Middle frontal gyrus (tissue), 1 donor: ENCODE results near the gene ODAD4.

ENCODE experiments used
- DNase-seq: peaks from one replicate; pipeline ENCODE4 v3.0.0-alpha.2; 2015; ENCODE audit warnings: low spot score; ENCODE audit errors: extremely low spot score

The ODAD4 gene

DNA sequence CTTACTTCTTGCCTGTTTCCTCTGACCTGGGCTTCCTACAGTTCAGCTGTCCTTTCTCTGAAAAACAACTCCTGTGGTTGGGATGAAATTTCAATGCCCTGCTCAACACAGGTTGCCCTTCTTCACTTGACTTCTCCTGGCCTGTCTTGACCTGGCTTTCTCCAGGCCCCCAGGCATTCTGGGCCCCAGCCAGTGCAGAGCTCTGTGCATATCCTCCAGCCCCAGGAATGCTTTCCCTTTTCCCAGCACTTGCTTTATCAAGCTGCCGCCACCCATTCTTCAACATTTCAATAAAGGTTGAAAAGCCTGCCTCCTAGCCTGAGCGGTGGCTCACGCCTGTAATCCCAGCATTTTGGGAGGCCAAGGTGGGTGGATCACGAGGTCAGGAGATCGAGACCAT is 10.8 kb downstream of the ODAD4 start:
- no peak for DNase-seq

DNA sequence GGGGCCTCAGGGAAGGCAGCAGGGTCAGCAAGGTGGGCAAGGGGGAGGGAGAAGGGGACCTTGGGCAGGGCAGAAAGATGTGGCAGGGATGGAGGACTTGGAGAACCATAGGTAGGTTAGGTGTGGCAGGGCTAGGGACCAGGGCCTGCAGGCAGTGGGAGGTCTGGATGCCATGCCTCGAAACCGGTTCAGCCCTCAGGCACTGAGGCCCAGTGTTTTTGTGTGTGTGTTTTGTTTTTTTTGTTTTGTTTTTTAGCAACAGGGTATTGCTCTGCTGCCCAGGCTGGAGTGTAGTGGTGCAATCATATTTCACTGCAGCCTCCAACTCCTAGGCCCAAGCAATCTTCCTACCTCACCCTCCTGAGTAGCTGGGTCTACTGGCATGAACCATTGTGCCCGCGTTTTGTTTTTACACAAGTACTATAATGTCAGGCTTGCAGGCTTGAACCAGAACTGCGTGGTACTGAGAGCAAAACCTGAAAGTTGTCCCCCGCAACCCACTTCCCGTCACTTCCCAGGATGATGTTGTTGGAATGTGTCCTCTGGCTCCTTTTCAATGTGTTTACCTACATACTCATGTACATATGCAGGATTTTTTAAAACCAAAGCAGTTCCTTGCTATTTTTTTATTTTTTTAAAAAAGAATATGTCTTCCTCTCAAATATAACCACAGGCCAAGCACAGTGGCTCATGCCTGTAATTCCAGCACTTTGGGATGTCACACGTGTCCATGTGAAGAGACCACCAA is 12.4 kb downstream of the ODAD4 start:
- no peak for DNase-seq

DNA sequence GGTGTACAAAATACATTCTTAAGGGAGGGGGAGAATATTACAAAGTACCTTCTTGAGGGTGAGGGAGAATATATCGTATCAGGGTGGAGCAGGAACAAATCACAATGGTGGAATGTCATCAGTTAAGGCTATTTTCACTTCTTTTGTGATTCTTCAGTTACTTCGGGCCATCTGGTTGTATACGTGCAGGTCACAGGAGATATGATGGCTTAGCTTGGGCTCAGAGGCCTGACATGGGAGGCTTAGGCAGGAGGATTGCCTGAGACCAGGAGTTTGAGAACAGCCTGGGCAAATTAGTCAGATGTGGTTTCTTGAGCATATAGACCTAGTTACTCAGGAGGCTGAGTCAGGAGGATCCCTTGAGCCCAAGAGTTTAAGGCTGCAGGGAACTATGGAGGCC is 13.1 kb downstream of the ODAD4 start:
- DNase-seq, result no peak

DNA sequence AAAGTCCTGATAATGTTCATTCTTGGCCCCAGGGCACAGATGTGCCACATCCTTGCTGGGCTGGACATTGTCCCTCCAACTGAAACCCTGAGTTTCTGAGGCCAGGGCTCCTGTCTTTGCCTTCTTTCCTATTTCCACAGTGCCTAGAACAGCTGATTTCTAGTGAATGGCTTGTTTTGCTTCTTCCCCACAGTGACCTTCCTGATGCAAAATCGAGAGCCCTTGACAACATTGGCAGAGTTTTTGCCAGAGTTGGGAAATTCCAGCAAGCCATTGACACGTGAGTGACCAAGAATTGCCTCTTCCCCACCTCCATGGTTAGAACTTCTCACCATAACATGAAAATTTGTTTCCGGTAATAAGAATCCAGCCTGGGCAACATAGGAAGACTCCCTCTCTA is 14.5 kb downstream of the ODAD4 start:
- DNase-seq, result no peak

DNA sequence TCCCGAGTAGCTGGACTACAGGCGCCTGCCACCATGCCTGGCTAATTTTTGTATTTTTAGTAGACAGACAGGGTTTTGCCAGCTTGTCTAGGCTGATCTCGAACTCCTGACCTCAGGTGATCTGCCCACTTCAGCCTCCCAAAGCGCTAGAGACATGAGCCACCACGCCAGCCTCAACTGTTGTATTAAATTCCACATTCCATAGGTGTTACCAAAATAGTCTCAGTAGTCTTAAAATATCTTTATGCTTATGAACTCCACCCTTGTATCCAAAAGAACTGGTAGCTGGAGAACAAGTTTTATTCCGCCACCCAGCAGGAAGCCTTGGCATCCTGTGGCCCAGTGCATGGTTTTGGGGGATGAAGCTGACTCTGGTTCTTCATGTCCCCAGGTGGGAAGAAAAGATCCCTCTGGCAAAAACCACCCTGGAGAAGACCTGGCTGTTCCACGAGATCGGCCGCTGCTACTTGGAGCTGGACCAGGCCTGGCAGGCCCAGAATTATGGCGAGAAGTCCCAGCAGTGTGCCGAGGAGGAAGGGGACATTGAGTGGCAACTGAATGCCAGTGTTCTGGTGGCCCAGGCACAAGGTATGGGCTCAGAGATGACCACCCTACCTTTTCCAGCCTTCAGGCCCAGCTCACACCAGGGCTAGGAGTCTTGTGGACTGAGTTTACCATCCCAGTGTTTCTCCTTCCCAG is 18.5 kb downstream of the ODAD4 start:
- no peak for DNase-seq

DNA sequence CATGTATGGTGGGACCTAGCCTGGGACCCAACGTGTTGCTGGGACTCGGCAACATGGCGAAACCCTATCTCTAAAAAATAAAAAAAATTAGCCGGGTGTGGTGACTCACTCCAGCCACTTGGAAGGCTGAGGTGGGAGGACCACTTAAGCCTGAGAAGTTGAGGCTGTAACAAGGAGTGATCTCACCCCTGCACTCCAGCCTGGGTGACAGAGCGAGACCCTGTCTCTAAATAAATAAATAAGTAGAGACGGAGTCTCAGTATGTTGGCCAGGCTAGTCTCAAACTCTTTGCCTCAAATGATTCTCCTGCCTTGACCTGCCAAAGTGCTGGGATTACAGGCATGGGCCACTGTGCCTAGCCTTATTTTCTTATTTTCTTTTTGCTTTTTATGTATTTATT is 26.1 kb downstream of the ODAD4 start:
- DNase-seq, result no peak

DNA sequence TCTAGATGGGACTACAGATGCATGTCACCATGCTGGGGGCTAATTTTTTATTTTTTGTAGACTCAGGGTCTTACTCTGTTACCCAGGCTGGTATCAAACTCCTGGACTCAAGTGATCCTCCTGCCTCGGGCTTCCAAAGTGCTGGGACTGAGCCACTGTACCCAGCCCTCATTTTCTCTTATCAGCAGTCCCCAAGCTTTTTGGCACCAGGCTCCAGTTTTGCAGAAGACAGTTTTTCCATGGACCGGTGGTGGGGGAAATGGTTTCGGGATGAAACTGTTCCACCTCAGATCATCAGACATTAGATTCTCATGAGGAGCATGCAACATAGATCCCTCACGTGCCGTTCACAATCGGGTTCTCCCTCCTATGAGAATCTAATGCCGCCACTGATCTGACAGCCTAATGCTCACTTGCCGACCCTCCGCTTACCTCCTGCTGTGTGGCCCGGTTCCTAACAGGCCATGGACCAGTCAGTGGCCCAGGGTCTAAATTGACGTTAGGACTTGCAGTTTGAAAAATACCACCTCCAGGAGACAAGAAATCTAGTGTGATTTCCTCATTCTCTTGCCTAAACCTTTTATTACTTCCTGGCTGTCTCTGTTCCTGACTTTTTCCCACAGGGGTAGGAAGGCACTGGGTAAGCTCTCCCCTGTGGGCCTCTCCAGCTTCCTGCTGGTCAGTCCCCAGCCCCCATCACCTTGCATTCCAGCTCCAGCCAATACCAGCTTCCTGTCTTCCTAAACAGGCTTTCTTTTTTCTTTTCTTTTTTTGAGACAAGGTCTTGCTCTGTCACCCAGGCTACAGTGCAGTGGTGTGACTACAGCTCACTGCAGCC is 26.8 kb downstream of the ODAD4 start:
- DNase-seq, result no peak

DNA sequence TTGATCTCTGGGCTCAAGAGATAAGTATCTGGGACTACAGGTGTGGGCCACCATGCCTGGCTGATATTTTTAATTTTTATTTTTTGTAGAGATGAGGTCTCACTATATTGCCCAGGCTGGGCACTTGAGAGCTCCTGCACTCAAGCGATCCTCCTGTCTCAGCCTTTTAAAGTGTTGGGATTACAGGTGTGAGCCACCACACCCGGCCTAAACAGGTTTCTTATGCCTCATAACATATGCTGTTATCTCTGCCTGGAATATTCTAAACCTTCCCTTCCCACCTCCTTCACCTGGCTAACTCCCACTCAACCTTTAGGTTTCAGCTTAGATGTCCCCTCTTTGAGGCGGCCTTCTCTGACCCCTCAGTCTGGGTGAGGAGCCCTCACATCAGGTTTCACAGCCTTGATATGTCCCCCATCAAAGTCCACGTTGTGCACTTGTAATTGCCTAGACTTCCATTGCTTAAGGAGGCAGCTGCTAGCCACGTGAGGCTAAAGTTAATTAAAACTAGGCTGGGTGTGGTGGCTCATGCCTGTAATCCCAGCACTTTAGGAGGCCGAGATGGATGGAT is 27.5 kb downstream of the ODAD4 start:
- DNase-seq, result no peak

DNA sequence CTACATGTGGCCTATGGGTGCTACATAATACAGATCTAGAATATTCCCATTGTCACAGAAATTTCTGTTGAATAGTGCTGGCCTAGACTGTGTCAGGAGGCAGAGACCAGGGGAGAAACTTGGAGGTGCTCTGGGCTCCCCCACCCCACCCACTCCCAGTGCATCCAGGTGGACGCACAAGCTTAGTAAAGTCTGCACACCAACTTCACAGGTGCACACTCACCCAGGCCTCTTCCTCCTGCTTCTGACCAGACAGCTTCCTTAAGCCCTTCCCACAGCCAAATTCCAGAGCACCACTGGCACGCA is 28.6 kb downstream of the ODAD4 start:
- no peak for DNase-seq

DNA sequence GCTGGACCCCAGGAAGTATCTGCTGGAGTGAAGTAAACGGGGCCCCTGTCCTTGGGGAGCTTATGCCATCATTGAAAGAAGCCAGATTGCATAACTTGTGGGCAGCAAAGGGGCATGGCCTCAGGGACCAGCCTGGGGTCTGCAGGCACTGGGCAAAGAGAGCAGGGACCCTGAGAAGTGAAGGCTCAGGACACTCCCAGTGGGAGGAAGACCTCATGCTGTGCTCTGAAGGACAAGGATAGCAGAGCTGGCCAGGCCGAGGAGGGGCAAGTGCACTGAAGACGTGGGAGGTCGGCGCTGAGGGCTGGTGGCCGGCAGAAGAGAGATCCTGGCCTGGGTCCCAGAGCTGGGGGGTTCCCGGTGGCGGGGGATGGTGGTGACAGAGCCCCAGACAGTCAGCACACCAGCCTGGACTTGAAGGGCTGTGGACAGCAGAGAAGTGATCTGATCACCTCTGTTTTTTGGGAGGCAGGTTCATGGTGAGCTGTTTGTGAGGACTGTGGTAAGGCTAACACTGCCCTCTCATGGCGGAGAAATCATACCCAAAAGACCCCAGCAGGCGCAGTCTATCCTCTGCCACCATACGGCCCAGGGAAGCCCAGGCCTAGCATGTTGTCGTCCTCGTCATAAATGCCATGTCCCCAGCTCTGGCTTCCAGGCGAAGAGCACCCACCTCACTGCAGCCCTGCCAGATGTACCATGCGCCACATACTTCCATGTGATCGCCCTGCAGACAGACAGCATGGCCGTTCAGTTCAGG is 29.1 kb downstream of the ODAD4 start:
- no peak for DNase-seq

DNA sequence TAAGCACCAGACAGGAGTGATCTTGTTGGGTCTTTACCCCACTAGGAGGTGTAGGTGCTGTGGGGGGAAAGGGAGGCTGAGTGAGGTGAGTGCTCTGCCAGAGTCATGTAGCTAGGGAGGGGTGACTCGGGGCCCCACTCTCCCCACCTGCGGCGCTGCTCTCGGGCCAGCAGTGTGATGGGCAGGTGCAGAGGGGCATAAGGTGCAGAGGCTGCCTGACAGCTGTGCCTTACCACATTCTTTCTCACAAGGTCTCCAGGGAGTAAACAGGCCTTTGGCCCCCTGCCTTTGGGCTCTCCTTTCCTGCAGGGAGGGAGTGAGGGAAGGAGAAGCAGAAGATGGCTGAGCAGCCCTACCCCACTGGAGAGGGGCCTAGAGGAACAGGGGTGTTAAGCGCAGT is 31.7 kb downstream of the ODAD4 start:
- DNase-seq, result no peak

DNA sequence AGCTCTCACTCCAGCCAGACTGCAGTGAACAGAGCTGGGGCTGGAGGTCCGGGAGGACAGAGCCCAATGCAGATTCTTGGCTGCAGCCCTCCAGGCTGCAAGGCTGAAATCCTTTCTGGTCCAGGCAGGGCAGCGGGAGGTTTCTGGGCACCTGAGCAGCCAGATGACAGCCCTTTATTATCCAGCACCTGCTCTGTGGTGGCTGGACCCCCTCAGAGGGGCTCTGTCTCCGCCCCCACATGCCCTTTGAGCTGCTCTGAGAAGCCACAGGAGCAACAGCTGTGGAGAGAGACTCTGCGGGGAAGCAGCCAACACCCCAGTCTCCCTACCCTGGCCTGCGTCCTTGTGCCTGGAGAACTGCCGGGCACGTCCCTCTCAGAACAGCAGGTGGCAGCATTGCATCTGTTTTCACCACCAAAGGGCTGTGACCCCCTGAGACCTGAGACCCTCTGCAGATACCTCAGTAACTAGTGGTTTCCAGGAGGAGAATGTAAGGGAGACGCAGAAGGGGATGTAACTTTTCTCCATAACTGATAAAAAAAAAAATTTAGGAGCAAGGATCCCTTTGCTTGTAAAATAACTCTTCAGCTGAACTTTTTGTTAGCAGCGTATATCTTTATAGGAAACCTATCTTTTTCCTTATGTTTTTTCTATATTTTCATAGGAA is 32.5 kb downstream of the ODAD4 start:
- DNase-seq, result no peak

DNA sequence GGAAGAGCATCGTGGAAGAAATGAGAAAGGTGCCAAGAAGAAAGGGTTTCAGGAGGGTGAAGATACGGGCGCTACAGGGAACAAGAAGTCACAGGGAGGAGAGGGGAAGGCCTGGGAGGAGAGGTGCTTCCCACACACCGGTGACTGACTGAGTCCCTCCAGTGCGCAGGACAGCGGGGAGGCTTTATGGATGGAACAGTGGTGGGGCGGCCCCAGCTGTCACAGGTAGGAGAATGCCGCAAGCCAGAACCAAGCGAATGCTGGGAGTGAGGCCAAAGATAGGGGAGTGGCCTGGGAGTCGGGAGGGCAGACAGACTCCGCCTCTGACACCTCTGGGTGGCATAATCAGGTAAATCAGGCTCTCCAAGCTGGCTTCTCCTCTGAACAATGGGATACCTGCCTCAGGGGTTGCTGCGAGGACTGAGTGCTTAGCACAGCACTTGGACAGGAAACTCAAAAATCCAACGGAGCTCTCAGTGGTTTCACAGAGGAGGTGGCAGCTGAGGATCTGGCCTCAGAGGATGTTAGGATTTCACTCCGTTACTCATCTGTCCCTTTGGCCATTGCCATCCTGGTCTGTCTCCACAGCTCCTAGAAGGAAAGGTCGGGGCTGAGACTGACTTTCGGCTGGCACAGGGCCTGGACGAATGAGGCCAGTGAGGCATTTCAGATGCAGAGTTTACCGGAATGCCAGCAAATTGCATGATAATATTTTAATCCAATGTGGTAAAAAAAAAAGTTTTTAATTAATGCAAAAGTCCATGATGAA is 35.5 kb downstream of the ODAD4 start:
- DNase-seq, result no peak

DNA sequence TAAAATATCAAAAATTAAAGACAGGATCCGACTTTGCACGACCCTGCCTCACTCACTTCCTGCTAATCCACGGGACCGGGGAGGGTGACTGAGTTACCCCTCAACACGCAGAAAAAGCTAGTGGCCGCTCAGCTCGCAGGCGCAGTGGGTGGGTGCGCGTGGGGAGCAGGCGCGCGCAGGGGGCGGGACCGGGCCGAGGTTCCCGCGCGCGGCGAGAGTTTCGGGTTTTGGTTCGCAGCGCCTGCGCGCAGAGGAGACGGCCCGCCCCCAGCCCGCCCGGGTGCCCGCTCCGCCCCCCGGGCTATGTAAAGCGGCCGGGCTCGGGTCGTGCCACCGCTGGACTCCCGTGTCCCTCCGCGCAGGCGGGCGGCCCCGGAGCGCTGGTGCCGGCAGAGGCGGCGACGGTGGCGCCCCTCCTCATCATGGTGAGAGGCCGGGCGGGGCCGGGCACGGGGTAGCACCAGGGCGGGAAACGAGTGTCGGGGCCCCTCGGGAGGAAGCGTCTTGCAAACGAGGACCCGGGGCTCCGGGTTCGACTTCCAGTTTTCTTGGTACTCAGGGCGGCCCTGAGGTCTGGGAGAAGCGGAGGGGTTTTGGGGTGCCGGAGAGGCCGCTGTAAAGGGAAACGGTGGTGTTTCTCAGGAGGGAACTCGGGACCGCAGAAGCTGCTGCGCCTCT is 36.2 kb downstream of the ODAD4 start, which contains the start of gene CNP:
Gene CNP (plus strand): TSS at position 333 of the 678 bp plus-strand sequence. CDS start 90 bp downstream, at position 423.
- peak; percentile 83 for DNase-seq

DNA sequence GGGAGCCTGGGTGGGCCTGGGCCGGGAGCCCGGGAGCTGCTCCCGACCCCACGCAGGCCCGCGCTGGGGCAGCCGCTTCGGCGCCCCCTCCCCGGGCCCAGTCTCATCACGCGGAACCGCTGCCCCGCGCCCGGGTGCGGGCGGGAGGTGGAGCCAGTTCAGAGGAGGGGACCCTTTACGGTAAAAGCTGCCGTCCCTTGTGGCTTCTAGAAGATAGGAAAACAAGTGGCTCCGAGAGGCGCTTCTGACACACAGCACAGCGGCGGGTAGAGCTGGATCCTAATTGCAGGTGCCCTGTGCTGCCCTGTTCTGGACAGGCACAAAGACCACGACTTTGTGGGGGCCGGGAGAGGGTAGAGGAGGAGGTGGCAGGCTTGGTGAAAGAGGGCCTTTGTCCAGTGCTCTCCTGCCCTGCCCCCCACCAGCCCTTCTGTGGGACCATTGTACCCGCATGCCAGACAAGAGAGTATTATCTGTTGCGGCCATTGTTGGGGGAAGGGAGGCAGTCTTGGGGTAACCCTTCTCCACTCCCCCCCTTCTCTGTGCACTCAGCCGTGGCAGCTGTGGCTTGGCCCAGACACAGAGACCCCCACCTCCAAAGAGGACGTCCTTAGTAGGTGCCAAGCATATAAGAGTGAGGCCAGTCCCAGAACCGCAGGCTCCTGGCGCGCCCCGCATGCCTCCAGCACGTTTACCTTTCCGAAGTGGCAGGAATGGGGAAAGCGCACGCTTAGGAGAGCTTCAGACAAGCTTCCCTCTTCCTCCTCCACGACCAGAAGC is 36.9 kb downstream of the ODAD4 start:
- peak; percentile 78 for DNase-seq

DNA sequence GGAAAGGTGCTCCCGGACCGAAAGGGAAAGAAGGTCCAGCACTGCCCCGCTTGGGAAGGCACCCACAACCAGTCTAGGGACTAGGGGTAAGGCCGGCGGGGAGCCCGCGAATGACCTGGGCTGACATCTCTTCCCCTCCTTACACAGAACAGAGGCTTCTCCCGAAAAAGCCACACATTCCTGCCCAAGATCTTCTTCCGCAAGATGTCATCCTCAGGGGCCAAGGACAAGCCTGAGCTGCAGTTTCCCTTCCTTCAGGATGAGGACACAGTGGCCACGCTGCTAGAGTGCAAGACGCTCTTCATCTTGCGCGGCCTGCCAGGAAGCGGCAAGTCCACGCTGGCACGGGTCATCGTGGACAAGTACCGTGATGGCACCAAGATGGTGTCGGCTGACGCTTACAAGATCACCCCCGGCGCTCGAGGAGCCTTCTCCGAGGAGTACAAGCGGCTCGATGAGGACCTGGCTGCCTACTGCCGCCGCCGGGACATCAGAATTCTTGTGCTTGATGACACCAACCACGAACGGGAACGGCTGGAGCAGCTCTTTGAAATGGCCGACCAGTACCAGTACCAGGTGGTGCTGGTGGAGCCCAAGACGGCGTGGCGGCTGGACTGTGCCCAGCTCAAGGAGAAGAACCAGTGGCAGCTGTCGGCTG is 37.6 kb downstream of the ODAD4 start:
- DNase-seq, result no peak

DNA sequence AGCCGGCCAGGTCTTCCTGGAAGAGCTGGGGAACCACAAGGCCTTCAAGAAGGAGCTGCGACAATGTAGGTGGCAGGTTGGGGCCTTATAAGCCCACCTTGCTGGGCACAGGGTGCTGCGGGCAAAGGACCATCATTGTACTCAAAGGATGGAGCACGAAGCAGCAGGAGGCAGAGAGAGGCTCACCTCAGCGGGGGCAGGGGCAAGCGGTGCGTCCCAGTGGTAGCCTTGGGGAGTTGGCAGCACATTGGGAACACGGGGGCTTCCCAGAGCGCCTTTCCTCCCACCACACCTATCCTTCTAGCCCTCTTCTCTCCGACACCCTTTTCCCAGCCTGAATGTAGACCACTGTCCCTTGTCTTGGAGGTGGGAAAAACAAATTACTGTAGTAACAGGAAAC is 38.3 kb downstream of the ODAD4 start:
- DNase-seq, result no peak

DNA sequence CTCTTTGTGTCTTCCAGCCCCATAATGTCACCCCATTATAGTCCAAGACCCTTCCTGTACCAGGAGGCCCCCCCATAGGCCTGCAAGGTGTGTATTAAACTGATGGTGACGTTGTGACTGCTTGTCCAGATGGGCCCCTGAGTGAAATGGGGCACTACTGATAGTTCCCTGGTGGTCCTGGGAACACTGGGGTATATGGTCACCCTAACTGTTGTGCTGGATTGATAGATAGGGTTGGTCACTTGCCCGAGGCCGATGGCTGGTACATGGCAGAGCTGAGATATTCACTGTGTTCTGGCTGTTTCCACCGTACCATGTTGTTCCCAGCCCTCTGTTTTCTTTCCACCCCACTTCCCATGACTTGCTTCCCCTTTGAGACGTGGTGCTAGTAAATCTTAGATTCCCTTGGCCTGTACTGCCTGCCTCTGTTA is 40.5 kb downstream of the ODAD4 start:
- no peak for DNase-seq
